AG04450 (cell line): Measurements from ENCODE around the gene ZFP36. TPM values are rescaled to one million over a fixed set of nuclear protein-coding genes. Genes with fewer than 3 reads are reported as not detected.

ENCODE experiments used
- CTCF ChIA-PET: fragments of 300-600, 350-600 bp; formaldehyde crosslinking; extraction: SDS; loops from one replicate; lab custom pipeline; 2022; ENCODE audit warnings: antibody characterized with exemption, inconsistent platforms; lab: Charles Lee
- POLR2A ChIA-PET: fragments of 350-600 bp; formaldehyde crosslinking; extraction: SDS; loops from one replicate; lab custom pipeline; 2021; ENCODE audit warnings: antibody characterized with exemption, inconsistent platforms; lab: Yijun Ruan, JAX
- DNase-seq: peaks from one replicate; pipeline ENCODE4 v3.0.0-alpha.2; 2011; ENCODE audit warnings: low read depth, low spot score
- H3K27ac ChIP-seq: one replicate; pipeline ENCODE4 v1.5.1; 2012; ENCODE audit warnings: low read depth, low read length, control low read depth
- H3K27me3 ChIP-seq: one replicate; pipeline ENCODE4 v1.6.0; 2012; ENCODE audit warnings: low read length; ENCODE audit not compliant: control insufficient read depth, insufficient read depth
- H3K4me3 ChIP-seq: 2 replicates; pipeline ENCODE4 v1.5.1; 2011; ENCODE audit warnings: mild to moderate bottlenecking, low read depth, low read length, control low read depth
- H3K9me3 ChIP-seq: 2 replicates; pipeline ENCODE4 v1.5.1; 2012; ENCODE audit warnings: low read length; ENCODE audit not compliant: control insufficient read depth, insufficient read depth
- polyA plus RNA-seq: library from polyadenylated mRNA; depleted of rRNA; stranded (reverse); fragments of >200 nt; gene quantifications from 2 replicates; pipeline ENCODE4 v1.2.3, GENCODE V29; 2011
- TF ChIP-seq, protein P1 (sequence below): IDR thresholded peaks from 2 replicates; pipeline ENCODE4 v1.5.1; 2011; ENCODE audit warnings: low read depth, low read length, control low read depth, inconsistent platforms

ZFP36 gene
- polyA plus RNA-seq, 1 experiment: 4.1 TPM

DNA sequence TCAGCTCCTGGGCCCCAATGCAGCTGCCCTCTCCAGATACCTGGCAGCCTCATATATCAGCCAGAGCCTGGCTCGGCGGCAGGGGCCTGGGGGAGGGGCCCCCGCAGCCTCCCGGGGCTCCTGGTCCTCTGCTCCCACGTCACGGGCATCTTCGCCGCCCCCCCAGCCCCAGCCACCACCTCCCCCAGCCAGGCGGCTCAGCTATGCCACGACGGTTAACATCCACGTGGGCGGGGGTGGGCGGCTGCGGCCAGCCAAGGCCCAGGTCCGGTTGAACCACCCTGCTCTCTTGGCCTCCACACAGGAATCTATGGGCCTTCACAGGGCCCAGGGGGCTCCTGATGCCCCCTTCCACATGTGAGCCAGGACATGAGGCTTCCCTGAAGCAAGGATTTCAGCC lies 18.3 kb downstream of the ZFP36 start:
- H3K27ac ChIP-seq: no peak overlapping the region
- H3K27me3 ChIP-seq: no peaks in the 10 kb centered on the region
- ChIA-PET CTCF (no interaction called here), POLR2A (interaction anchor here (4.9 kb wide), 1 partner anchor 11 kb away, joined by 43 read pairs; the partner anchor contains the start of gene RPS16)
- no peak for DNase-seq
- no peaks in the 10 kb centered on the region; the same call in 1 of the 2 replicates for H3K9me3 ChIP-seq
- TF ChIP-seq, protein P1, sequence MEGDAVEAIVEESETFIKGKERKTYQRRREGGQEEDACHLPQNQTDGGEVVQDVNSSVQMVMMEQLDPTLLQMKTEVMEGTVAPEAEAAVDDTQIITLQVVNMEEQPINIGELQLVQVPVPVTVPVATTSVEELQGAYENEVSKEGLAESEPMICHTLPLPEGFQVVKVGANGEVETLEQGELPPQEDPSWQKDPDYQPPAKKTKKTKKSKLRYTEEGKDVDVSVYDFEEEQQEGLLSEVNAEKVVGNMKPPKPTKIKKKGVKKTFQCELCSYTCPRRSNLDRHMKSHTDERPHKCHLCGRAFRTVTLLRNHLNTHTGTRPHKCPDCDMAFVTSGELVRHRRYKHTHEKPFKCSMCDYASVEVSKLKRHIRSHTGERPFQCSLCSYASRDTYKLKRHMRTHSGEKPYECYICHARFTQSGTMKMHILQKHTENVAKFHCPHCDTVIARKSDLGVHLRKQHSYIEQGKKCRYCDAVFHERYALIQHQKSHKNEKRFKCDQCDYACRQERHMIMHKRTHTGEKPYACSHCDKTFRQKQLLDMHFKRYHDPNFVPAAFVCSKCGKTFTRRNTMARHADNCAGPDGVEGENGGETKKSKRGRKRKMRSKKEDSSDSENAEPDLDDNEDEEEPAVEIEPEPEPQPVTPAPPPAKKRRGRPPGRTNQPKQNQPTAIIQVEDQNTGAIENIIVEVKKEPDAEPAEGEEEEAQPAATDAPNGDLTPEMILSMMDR: no peak
- H3K4me3 ChIP-seq: no peak overlapping the region

DNA sequence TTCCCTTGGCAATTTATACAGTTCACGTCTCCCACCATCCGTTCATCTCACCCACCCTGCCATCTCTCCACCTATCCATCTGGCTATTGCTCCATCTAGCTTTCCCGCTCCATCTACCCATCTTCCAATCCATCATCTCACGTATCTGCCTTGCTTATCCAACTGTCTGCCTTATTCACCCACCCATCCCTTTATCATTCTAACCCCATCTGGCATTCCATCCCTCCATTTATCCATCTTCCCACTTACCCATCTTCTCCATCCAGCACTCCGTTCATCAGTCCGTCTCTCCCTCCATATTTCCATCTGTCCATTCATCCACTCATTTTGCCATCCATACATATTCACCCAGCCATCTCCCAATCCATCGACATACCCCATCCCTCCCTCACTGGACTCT lies 19.1 kb downstream of the ZFP36 start:
- Histone ChIP-seq H3K9me3 (no peaks in the 10 kb centered on the region; the same call in 1 of the 2 replicates), H3K27ac (no peak overlapping the region), H3K4me3 (no peak overlapping the region), H3K27me3 (no peaks in the 10 kb centered on the region)
- ChIA-PET POLR2A (interaction anchor here (4.9 kb wide), 1 partner anchor 10 kb away, joined by 43 read pairs; the partner anchor contains the start of gene RPS16), CTCF (no interaction called here)
- no peak for DNase-seq
- TF ChIP-seq, protein P1: no peak

DNA sequence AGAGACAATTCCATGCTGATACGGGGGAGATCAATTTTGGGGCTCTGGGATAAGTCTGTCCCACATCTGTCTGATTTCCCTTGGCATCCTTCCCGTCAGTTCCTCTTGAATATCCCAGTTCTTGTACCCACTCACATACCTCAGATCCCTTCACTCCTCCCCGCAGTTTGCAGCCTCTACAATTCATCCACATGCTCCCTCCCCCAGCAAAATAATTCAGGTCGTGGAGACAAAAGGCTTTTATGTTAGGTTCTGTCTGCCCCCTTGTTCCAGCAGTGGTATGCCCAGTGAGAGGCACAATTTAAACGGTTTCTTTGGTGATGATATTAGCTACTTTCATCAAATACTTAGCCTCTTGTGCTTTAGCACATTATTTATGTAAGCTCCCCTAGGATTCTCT lies 19.5 kb downstream of the ZFP36 start:
- H3K27ac ChIP-seq: no peak overlapping the region

DNA sequence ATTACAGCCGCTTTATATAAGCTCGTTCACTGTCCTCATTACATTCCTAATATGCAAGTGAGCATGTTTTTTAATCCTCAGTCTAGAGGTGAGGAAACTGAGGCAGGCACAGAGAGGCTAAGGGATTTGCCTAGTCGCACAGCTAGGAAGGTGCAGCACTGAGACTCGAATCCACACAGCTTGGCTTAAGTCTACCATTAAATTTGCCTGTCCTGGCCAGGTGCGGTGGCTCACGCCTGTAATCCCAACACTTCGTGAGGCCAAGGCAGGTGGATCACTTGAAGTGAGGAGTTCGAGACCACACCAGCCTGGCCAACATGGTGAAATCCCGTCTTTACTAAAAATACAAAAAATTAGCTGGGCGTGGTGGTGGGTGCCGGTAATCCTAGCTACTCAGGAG lies 21.1 kb downstream of the ZFP36 start:
- H3K27me3 ChIP-seq: no peaks in the 10 kb centered on the region
- TF ChIP-seq, protein P1: no peak
- ChIA-PET CTCF (interaction anchor here (0.6 to 1.3 kb wide), 3 partner anchors 14 to 47 kb away, joined by 3 to 4 read pairs (median 3); no protein-coding TSS in a partner anchor), POLR2A (interaction anchor here (1.1 to 4.9 kb wide), 7 partner anchors 8 to 53 kb away, joined by 3 to 43 read pairs (median 6); partner anchors contain the start of genes RPS16 and TIMM50)
- H3K27ac ChIP-seq: peak overlapping the region; percentile 99
- H3K9me3 ChIP-seq: no peaks in the 10 kb centered on the region
- no peak overlapping the region for H3K4me3 ChIP-seq
- DNase-seq: no peak

More for the DNA sequence above, 19.5 kb downstream of the ZFP36 start:
- ChIA-PET CTCF (interaction anchor here (0.7 kb wide), 1 partner anchor 70 kb away, joined by 3 read pairs; no protein-coding TSS in a partner anchor), POLR2A (interaction anchor here (0.6 to 4.9 kb wide), 3 partner anchors 9 to 556 kb away, joined by 3 to 43 read pairs (median 6); partner anchors contain the start of gene RPS16)
- Histone ChIP-seq H3K27me3 (no peaks in the 10 kb centered on the region), H3K9me3 (no peaks in the 10 kb centered on the region), H3K4me3 (no peak overlapping the region)
- no peak for DNase-seq
- TF ChIP-seq, protein P1: no peak
